ENCODE measurements around the gene RPL14. TPM values are rescaled to one million over a fixed set of nuclear protein-coding genes. Genes with fewer than 3 reads are reported as not detected.

RPL14 gene
- total and polyA plus RNA-seq, 2 donors (not counting 3 experiments of a cell fraction or from before 2014, with no cell fraction given) = 961 to 1,947 TPM

DNA sequence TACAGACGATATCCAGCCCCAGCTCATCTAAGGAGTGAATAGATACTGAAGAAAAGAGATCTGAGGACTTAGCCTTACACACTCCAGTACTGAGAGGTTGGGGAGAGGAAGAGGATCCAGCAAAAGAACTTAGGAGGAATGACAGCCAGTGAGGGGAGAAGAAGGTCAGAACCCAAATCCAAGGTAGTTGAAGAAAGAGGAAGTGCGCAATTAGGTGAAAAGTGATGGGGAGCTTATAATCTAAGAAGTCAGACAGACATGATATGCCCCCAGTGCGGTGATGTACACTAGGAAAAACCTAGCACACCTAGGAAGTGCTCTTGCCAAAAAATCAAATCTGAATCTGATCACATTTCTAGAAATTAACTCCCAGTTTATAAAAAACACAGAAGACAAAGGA lies 49.5 kb upstream of the RPL14 start:
- Histone ChIP-seq H3K9ac (replicated peaks; ENCODE audit: extremely low read depth, insufficient read depth, low read length) (no peak overlapping the region), H3K9me3 (replicated peaks; ENCODE audit: control insufficient read depth, insufficient read depth, low read length) (no peaks in the 10 kb centered on the region), H3K79me2 (ENCODE audit: control insufficient read depth, insufficient read depth, low read length) (no peaks in the 10 kb centered on the region), H3K27me3 (ENCODE audit: control insufficient read depth in 2 of 2, insufficient read depth in 2 of 2, low read length in 2 of 2) (peaks cover 2 to 5% of the 10 kb centered on the region in 2 experiments), H3K9me1 (replicated peaks; ENCODE audit: control insufficient read depth, extremely low read depth, insufficient read depth, low read length) (no peaks in the 10 kb centered on the region), H3K4me2 (ENCODE audit: insufficient read depth, low read length) (no peak overlapping the region), H3K27ac (ENCODE audit: insufficient read depth, low read depth, low read length) (no peak overlapping the region), H2AFZ (ENCODE audit: low read depth, low read length) (no peak overlapping the region), H4K20me1 (replicated peaks; ENCODE audit: control insufficient read depth, extremely low read depth, insufficient read depth, low read length) (no peaks in the 10 kb centered on the region), H3K4me3 (replicated peaks in 1 of 3; ENCODE audit: insufficient read depth in 1 of 3, low read depth in 1 of 3, low read length in 3 of 3) (no peak overlapping the region), H3K4me1 (ENCODE audit: control insufficient read depth, extremely low read depth, insufficient read depth, low read length) (no peaks in the 10 kb centered on the region), H3K36me3 (ENCODE audit: control insufficient read depth in 2 of 2, extremely low read depth in 1 of 2, insufficient read depth in 2 of 2, low read length in 2 of 2) (no peaks in the 10 kb centered on the region)
- BruUV-seq (replicated peaks) = no TSS peak
- DNase-seq (ENCODE audit: low read depth, low spot score) (no peak), FAIRE-seq (no peak)
- no peak for TF ChIP-seq MAX (IDR thresholded peaks at IDR 0.05; ENCODE audit: insufficient read depth, insufficient read length)
- TF ChIP-seq GATA2 (IDR thresholded peaks at IDR 0.05; ENCODE audit: insufficient read depth, insufficient read length, low read depth, low read length) = no peak
- no peak for TF ChIP-seq MYC (IDR thresholded peaks at IDR 0.05; ENCODE audit: low read depth, low read length)
- TF ChIP-seq JUN (IDR thresholded peaks at IDR 0.05; ENCODE audit: borderline replicate concordance, insufficient read depth, insufficient read length, low read depth) = no peak
- TF ChIP-seq, protein P1, sequence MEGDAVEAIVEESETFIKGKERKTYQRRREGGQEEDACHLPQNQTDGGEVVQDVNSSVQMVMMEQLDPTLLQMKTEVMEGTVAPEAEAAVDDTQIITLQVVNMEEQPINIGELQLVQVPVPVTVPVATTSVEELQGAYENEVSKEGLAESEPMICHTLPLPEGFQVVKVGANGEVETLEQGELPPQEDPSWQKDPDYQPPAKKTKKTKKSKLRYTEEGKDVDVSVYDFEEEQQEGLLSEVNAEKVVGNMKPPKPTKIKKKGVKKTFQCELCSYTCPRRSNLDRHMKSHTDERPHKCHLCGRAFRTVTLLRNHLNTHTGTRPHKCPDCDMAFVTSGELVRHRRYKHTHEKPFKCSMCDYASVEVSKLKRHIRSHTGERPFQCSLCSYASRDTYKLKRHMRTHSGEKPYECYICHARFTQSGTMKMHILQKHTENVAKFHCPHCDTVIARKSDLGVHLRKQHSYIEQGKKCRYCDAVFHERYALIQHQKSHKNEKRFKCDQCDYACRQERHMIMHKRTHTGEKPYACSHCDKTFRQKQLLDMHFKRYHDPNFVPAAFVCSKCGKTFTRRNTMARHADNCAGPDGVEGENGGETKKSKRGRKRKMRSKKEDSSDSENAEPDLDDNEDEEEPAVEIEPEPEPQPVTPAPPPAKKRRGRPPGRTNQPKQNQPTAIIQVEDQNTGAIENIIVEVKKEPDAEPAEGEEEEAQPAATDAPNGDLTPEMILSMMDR (IDR thresholded peaks at IDR 0.05; ENCODE audit: extremely low read depth in 1 of 2, insufficient read depth in 1 of 2, low read depth in 1 of 2, low read length in 2 of 2) = no peak
- no peak for TF ChIP-seq POLR2AphosphoS5 (IDR thresholded peaks at IDR 0.05; ENCODE audit: insufficient read depth, low read depth, low read length)
- TF ChIP-seq POLR2A (IDR thresholded peaks at IDR 0.05; ENCODE audit: low read depth, low read length) = no peak
- no peak for TF ChIP-seq EZH2 (IDR thresholded peaks at IDR 0.05; ENCODE audit: borderline replicate concordance, low read depth, low read length, severe bottlenecking)
- no peak for TF ChIP-seq FOS (IDR thresholded peaks at IDR 0.05; ENCODE audit: borderline replicate concordance, insufficient read depth, low read length)
- CTCF ChIA-PET = no interaction called here
- dilution Hi-C loops (cut with MboI; ENCODE audit: extremely low pct_ligation_motif_present, low sequenced_read_pairs) (no loop called here), intact Hi-C loops (cut with micrococcal nuclease) (no loop called here)
- POLR2A ChIA-PET = no interaction called here
